KBM-7 (cell line): ENCODE data around the gene ALAS2.
"Not testable (repeated sequence)": the region's sequence is repeated elsewhere in the genome, so short reads cannot be mapped to it uniquely, and the experiment has no call there.

Source experiments
- DNase-seq: peaks from one replicate; pipeline ENCODE4 v3.0.0-alpha.2; 2015
- in situ Hi-C: fragments of 300-500 bp; cut with MboI; formaldehyde crosslinking; loops from 2 replicates; pipeline ENCODE4 v1.14.3; 2020; ENCODE audit warnings: low sequenced_read_pairs, low pct_unique_long_range_greater_than_20kb, mixed read lengths

ALAS2 gene

GRCh38 chrX:55008571-55009358, 22.0 kb downstream of the ALAS2 start:
- peak; percentile 75 for DNase-seq

DNA sequence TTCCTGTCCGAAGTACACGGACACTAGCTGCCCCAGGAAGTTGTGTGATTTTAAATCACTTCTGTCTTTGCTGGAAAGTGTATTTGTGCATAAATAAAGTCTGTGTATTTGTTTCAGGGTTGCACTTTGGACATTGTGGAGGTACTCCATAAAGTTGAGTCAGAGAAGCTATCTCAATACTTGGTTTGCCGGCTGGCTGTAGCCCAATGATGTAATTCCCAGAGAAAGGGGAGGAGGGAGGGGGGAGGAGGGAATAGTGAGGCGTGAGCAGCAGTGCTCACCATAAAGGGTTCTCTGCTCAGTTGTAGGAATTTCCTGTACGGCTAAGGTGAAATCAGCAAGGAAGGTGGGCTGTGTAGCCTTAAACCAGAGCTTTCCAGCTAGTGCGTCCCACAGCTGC, 23.1 kb downstream of the ALAS2 start:
- DNase-seq: no peak

More at GRCh38 chrX:55008571-55009358, 22.0 kb downstream of the ALAS2 start:
- in situ Hi-C loops: no loop called here

GRCh38 chrX:55006827-55007621, 23.8 kb downstream of the ALAS2 start:
- no peak for DNase-seq
- in situ Hi-C loops: no loop called here

More for the DNA sequence above, 23.1 kb downstream of the ALAS2 start:
- in situ Hi-C loops: no loop called here

DNA sequence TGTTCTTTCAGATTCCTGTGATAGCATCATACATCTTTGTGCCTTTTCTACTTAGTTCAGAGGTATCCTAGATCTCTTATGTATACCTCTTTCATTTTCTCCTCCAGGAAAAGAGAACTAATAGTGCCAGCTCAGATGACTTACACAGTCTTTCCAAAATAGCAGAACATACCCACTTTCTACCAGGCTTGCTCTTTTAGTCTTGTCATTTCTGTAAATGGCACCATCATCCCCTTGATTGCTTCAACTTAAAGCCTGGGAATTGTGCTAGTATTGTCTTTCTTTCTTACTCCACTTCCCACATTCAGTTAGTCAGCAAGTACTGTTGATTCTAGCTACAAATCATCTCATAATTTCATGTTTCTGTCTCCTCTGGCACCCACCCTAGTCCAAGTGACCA, 25.5 kb downstream of the ALAS2 start:
- in situ Hi-C loops: no loop called here

GRCh38 chrX:55004231-55004630, 26.5 kb downstream of the ALAS2 start:
- in situ Hi-C loops: no loop called here
- no peak for DNase-seq

More for the DNA sequence above, 25.5 kb downstream of the ALAS2 start:
- no peak for DNase-seq

GRCh38 chrX:54999717-55000598, 30.8 kb downstream of the ALAS2 start, which contains the start of gene APEX2:
Gene APEX2, plus strand, starts transcription at chrX:55000363. Its CDS starts 60 bp downstream, at chrX:55000423.
- DNase-seq: peak; percentile 98
- in situ Hi-C loops: no loop called here

- in situ Hi-C loops: no loop called here
Measured at GRCh38 chrX:54995621-54996020, 35.2 kb downstream of the ALAS2 start.

DNA sequence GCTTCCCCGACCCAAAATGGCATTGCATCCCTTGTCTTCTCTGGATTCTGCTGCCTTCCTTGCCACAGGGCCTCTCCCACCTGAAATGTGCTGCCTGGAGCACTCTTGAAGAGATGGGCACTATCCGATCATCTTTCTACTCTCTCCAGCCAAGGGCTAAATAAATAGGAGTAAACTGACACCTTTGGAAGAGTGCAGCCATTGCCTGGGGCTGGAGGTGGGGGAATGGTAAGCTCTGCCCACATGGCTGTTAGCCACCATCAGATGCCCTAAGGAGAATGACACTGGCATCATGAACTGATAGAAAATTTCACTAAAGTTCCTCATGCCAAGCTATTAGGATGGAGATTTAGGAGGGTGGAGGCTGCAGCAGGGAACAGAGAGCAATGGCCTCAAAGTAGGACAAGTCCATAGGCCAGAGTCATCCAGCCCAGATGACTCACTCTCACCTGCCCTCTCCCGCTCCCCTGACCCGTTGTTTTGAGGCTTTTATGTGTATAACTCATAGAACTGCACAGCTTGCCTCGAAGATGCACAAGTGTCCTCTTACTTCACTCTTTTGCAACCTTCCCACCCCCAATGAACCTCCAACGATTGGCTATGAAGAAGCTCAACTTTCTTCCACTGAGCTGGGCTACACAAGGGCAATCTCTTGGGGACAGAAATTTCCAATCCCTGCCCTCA, 36.0 kb downstream of the ALAS2 start:
- DNase-seq: no peak
- in situ Hi-C loops: no loop called here

More at GRCh38 chrX:54995621-54996020, 35.2 kb downstream of the ALAS2 start:
- no peak for DNase-seq

GRCh38 chrX:54994099-54994498, 36.7 kb downstream of the ALAS2 start, which contains the start of gene PFKFB1:
Gene PFKFB1, minus strand, starts transcription at chrX:54994188. Its CDS starts 181 bp downstream, at chrX:54994007.
- in situ Hi-C loops: no loop called here
- no peak for DNase-seq

DNA sequence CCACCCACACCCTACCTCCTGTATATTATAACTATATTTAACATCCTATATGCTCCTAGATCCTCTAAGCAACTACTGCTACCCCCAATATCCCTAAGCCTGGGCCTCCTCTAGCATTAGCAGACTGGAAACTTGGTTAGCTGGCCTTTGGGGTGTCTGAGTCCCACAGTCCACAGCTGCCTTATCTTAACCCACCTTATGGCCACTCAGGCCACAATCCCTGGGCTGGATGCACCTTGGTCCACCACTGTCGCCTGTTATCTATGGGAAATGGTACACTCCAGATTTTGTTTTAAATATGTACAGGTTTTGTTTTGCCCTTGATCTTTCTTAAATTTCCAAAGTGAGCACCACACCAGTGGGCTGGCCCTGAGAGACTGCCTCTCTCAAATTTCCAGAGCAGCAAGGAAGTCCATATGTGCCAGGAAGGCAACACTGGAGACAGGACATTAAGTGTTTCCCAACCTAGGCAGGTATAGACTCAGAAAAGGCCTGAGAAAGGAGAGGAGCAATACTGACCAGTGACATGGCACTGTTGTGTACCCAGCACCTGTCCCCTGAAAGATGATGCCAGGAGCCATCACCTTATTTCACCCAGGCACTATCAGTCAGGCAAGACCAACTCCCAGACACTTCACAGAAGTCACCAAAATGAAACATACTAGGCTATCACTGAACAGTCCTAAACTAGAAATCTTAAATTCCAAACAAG, 37.7 kb downstream of the ALAS2 start:
- in situ Hi-C loops: no loop called here
- DNase-seq: no peak

GRCh38 chrX:54991706-54992105, 39.1 kb downstream of the ALAS2 start:
- in situ Hi-C loops: no loop called here
- DNase-seq: no peak

DNA sequence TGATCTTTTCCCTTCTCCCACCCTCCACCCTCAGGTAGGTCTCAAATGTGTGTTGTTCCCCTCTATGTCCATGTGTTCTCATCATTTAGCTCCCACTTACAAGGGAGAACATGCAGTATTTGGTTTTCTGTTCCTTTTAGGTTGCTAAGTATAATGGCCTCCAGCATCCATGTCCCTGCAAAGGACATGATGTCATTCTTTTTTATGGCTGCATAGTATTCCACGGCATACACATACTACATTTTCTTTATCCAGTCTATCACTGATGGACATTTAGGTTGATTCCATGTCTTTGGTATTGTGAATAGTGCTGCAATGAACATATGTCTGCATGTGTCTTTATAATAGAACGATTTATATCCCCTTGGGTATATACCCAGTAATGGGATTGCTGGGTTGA, 47.5 kb downstream of the ALAS2 start:
- in situ Hi-C loops, DNase-seq: not testable (repeated sequence)

DNA sequence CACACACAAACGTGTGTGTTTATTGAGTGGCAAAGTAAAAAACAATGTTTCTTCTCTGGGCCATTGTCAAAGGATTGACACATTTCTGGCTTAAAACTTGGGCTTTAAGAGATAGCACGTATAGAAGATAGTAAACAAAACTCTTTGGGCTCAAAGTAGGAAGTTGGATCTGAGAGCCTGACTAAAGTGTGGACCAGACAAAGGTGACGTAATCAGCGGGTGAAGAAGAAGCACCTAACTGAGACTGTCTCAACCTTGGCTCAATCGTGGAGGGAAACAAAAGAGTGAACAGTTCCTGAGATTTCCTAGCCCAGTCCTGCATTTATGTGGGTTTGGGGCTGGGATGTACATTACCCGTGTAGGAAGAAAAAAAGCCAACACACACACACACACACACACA, 50.4 kb downstream of the ALAS2 start:
- in situ Hi-C loops: no loop called here
- DNase-seq: no peak

DNA sequence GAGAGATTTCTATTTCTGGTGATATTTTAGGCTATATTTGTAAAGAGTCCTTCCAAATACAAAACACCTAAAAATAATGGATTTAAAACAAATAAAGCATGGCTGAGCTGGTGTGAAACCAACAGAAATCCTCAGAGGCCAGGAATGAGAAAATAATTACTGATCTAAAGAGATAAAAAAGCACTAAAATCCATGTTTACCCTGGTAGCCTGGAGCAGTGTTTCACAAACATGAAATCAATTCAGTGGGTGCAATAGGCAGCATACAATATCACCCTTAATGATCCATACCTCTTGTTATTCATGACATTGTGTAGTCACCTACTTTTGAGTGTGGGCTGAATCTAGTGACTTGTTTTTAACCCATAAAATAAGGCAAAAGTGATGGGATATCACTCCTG, 51.3 kb downstream of the ALAS2 start:
- in situ Hi-C loops: no loop called here

DNA sequence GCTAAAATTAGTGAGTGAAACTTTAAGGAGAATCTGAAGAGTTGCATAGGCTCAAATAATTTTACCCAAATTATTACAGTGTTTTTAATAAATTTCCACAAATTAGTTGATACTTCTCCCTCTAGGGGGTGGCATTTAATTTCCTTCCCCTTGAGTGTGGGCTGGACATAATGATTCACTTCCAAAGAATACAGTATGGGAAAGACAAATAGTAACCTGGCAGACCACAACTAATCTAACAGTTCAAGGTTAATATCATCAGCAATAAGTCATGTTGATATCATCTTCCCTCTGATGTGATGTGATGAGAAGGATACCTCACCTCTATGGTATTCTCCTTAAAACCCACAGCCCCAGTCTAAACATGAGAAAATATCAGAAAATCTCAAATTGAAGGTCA, 52.3 kb downstream of the ALAS2 start:
- in situ Hi-C loops: no loop called here
- DNase-seq: no peak

More for the DNA sequence above, 51.3 kb downstream of the ALAS2 start:
- DNase-seq: no peak

DNA sequence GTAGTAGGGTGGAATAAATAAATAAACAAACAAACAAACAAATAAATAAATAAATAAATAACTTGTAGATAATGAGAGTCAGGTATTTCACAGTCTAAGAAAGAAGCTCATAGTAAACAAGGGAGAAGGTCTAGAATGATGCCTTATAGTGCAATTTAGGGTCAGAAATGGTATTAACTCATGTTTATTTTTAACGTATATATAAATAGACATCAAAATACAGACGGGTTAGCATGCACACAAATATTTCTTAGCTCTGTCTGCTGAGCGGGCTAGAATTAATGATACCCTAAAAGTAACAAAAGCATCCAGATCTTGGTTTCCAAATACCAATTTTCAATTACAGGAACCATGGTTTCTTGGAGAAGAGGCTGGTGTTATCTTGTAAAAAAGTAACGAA, 53.4 kb downstream of the ALAS2 start:
- no peak for DNase-seq
- in situ Hi-C loops: no loop called here

DNA sequence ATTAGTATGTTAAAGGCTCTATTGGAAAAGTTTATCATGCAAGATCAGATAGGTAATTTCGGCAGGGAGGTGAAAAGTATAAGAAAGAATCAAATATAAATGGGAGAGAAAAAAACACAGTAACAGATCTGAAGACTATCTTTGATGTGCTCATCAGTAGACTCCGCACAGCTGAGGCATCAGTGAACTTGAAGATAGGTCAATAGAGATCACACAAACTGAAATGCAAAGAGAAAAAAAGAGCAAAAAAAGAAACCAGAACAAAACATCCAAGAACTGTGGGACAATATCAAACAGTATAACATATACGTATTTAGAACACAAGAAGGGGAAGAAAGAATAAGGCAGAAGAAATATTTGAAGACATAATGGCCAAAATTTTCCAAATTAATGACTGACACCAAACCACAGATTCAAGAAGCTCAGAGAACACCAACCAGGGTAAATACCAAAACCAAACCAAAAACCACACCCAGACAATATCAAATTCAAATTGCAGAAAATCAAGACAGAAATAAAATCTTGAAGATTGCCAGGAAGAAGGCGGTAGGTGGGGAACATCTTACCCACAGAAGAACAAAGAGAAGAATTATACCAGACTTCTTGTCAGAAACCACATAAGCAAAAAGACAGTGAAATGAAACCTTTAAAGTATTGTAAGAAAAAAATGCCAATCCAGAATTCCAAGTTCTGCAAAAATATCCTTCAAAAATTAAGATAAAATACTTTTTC, 65.8 kb downstream of the ALAS2 start:
- in situ Hi-C loops: no loop called here
- DNase-seq: no peak
